Tibial nerve (tissue), 4 donors: ENCODE data around the gene NACC1. TPM values are rescaled to one million over a fixed set of nuclear protein-coding genes. Genes with fewer than 3 reads are reported as not detected.

Source experiments
- DNase-seq, 2 donors: peaks; one replicate each; pipeline ENCODE4 v3.0.0-alpha.2; 2019; ENCODE audit warnings: low spot score in 2 of 2
- H3K27ac ChIP-seq, 4 donors: fragments of 200-600 bp; sonication (generic) in 3 of 4; one replicate each; pipeline ENCODE4 v1.5.1; 2017 to 2019; ENCODE audit warnings: mild to moderate bottlenecking in 1 of 4
- H3K27me3 ChIP-seq, 2 donors: fragments of 200-600 bp; sonication (generic) in 1 of 2; one replicate each; pipeline versions ENCODE4 v1.5.1 to v1.6.0; 2017 to 2019
- H3K36me3 ChIP-seq, 3 donors: fragments of 200-600 bp; sonication (generic); one replicate each; pipeline ENCODE4 v1.5.1; 2018 to 2019
- H3K4me1 ChIP-seq, 4 donors: fragments of 200-600 bp; sonication (generic) in 3 of 4; one replicate each; pipeline ENCODE4 v1.5.1; 2017 to 2019
- H3K4me3 ChIP-seq, 4 donors: fragments of 200-600 bp; sonication (generic) in 3 of 4; one replicate each; pipeline ENCODE4 v1.5.1; 2017 to 2019; ENCODE audit warnings: mild to moderate bottlenecking in 1 of 4, moderate library complexity in 1 of 4
- H3K9me3 ChIP-seq, 4 donors: fragments of 200-600 bp; sonication (generic) in 3 of 4; one replicate each; pipeline ENCODE4 v1.5.1; 2017 to 2019
- CTCF ChIP-seq, 5 experiments: fragments of 200-600 bp in 3 of 5; fragments of 450-650 bp in 2 of 5; sonication (generic) in 3 of 5; IDR thresholded peaks; one replicate each; pipeline ENCODE4 v1.5.1; 2016 to 2019; ENCODE audit warnings: antibody characterized with exemption in 5 of 5, mild to moderate bottlenecking in 3 of 5, moderate library complexity in 2 of 5
- EP300 ChIP-seq, 2 donors: sonication (generic); formaldehyde crosslinking; IDR thresholded peaks; one replicate each; pipeline ENCODE4 v1.6.1; 2017; ENCODE audit warnings: antibody characterized with exemption in 2 of 2, mild to moderate bottlenecking in 1 of 2
- POLR2A ChIP-seq, 2 donors: fragments of 450-650 bp; IDR thresholded peaks; one replicate each; pipeline ENCODE4 v1.6.1; 2017; ENCODE audit warnings: antibody characterized with exemption in 2 of 2, mild to moderate bottlenecking in 2 of 2, moderate library complexity in 2 of 2
- WGBS, 2 donors: methylation state at CpG; one replicate each; pipeline ENCODE4 v1.1.5; 2018; 5-methylcytosine and 5-hydroxymethylcytosine counted together
- total RNA-seq, 4 donors: library from RNA; depleted of rRNA; stranded (reverse); fragments of >200 nt; gene quantifications; one replicate each; pipeline ENCODE4 v1.1.0, GENCODE V29; 2016

Gene NACC1
- total RNA-seq, 4 donors from 2014 or later = 15.3 to 37.1 (median 25.8) TPM

GRCh38 chr19:13121551-13122274 lies 3.6 kb downstream of the NACC1 start:
- Histone ChIP-seq H3K4me3 (no peak overlapping the region), H3K4me1 (peaks cover 0 to 55% (median 19%) of the 10 kb centered on the region in 4 donors), H3K9me3 (no peaks in the 10 kb centered on the region), H3K36me3 (peaks cover 0 to 13% (median 0%) of the 10 kb centered on the region in 3 donors), H3K27me3 (no peaks in the 10 kb centered on the region), H3K27ac (no peak overlapping the region)
- TF ChIP-seq POLR2A (IDR thresholded peaks at IDR 0.05) = no peak
- no peak for TF ChIP-seq CTCF (IDR thresholded peaks at IDR 0.05)
- no peak for TF ChIP-seq EP300 (IDR thresholded peaks at IDR 0.05)
- no peak for DNase-seq
- WGBS, 2 donors = 83 to 84% methylated on average over 16 to 18 of the region's 18 CpGs

- Histone ChIP-seq H3K9me3 (no peaks in the 10 kb centered on the region), H3K27ac (no peak overlapping the region), H3K36me3 (peaks cover 0 to 14% (median 0%) of the 10 kb centered on the region in 3 donors), H3K27me3 (no peaks in the 10 kb centered on the region), H3K4me3 (no peak overlapping the region), H3K4me1 (peaks cover 0 to 48% (median 16%) of the 10 kb centered on the region in 4 donors)
- DNase-seq = no peak
- TF ChIP-seq POLR2A (IDR thresholded peaks at IDR 0.05) = no peak
- no peak for TF ChIP-seq CTCF (IDR thresholded peaks at IDR 0.05)
- TF ChIP-seq EP300 (IDR thresholded peaks at IDR 0.05) = no peak
- WGBS, 2 donors = 86 to 92% methylated on average over 11 to 13 of the region's 13 CpGs
These were observed 4.3 kb downstream of the NACC1 start for GRCh38 chr19:13122275-13122878.

GRCh38 chr19:13122980-13123957 lies 5.2 kb downstream of the NACC1 start:
- no peaks in the 10 kb centered on the region for H3K9me3 ChIP-seq
- peaks cover 0 to 42% (median 12%) of the 10 kb centered on the region in 4 donors for H3K4me1 ChIP-seq
- no peak for TF ChIP-seq EP300 (IDR thresholded peaks at IDR 0.05)
- no peak for TF ChIP-seq POLR2A (IDR thresholded peaks at IDR 0.05)
- no peak for TF ChIP-seq CTCF (IDR thresholded peaks at IDR 0.05)
- H3K27me3 ChIP-seq = no peaks in the 10 kb centered on the region
- H3K27ac ChIP-seq = no peak overlapping the region
- no peak overlapping the region for H3K4me3 ChIP-seq
- H3K36me3 ChIP-seq = peaks cover 0 to 14% (median 0%) of the 10 kb centered on the region in 3 donors
- no peak for DNase-seq
- WGBS, 2 donors = 82 to 85% methylated on average over 20 of the region's 20 CpGs

- Histone ChIP-seq H3K36me3 (peaks cover 0 to 10% (median 0%) of the 10 kb centered on the region in 3 donors), H3K9me3 (no peaks in the 10 kb centered on the region), H3K4me3 (no peak overlapping the region), H3K27me3 (no peaks in the 10 kb centered on the region), H3K27ac (no peak overlapping the region), H3K4me1 (peaks cover 0 to 11% (median 0%) of the 10 kb centered on the region in 4 donors)
- no peak for TF ChIP-seq EP300 (IDR thresholded peaks at IDR 0.05)
- no peak for TF ChIP-seq POLR2A (IDR thresholded peaks at IDR 0.05)
- no peak for TF ChIP-seq CTCF (IDR thresholded peaks at IDR 0.05)
- 83 to 91% methylated on average over 9 of the region's 9 CpGs for WGBS, 2 donors
- no peak for DNase-seq
These were observed 9.0 kb downstream of the NACC1 start for GRCh38 chr19:13127051-13127450.
